Neural crest cell (in vitro differentiated cells): ENCODE measurements around the gene AIM2. TPM values are rescaled to one million over a fixed set of nuclear protein-coding genes. Genes with fewer than 3 reads are reported as not detected.

ENCODE experiments used
- DNase-seq: peaks from one replicate; pipeline ENCODE4 v3.0.0; 2021; ENCODE audit warnings: low read depth, mixed read lengths, low spot score
- H3K27ac Mint-ChIP-seq: one replicate; pipeline ENCODE4 v1.8.0; 2021; ENCODE audit warnings: mild to moderate bottlenecking, mixed read lengths; ENCODE audit not compliant: unreplicated experiment
- H3K27me3 Mint-ChIP-seq: 2 replicates; pipeline ENCODE4 v1.8.0; 2021; ENCODE audit warnings: low read depth, mild to moderate bottlenecking, mixed read lengths
- H3K36me3 Mint-ChIP-seq: 2 replicates; pipeline ENCODE4 v1.8.0; 2021; ENCODE audit warnings: low read depth, mild to moderate bottlenecking, mixed read lengths
- H3K4me1 Mint-ChIP-seq: 2 replicates; pipeline ENCODE4 v1.8.0; 2021; ENCODE audit warnings: mixed read lengths
- H3K4me3 Mint-ChIP-seq: one replicate; pipeline ENCODE4 v1.8.0; 2021; ENCODE audit warnings: mild to moderate bottlenecking, mixed read lengths
- H3K9me3 Mint-ChIP-seq: 2 replicates; pipeline ENCODE4 v1.8.0; 2021; ENCODE audit warnings: mixed read lengths
- total RNA-seq: library from RNA; stranded (reverse); gene quantifications from 2 replicates; pipeline ENCODE4 v1.2.1, GENCODE V29; 2021
- TF ChIP-seq, protein P1 (sequence below): fragments of 200-600 bp; sonication (generic); conservative IDR thresholded peaks from 2 replicates; pipeline ENCODE4 v1.5.0; 2021; ENCODE audit warnings: antibody characterized with exemption, mild to moderate bottlenecking

Gene AIM2
- total RNA-seq, 1 donor from 2014 or later = 5.7 TPM

DNA sequence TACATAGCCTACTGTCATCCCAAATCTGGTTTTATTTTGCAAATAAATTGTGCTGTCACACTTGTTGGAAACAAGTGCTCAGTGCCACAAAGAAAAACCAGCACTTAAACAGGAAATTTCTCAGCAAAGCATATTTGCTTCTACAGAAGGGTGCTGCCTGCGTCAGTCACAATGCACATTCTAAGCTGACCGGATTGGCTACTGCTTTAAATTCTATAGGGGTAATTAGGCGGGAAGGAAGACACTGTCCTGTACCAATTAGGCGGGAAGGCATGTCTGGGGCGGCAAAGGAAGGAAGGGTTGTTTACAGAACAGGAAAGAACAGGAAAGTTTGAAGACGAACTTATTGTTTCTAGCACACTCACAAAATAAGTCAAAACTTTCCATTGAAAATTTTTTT, 64.1 kb downstream of the AIM2 start:
- no peak overlapping the region for H3K27ac Mint-ChIP-seq
- no peaks in the 10 kb centered on the region for H3K27me3 Mint-ChIP-seq
- peaks cover 4% of the 10 kb centered on the region for H3K9me3 Mint-ChIP-seq
- peaks cover 13% of the 10 kb centered on the region for H3K4me1 Mint-ChIP-seq
- no peak for DNase-seq
- H3K4me3 Mint-ChIP-seq = no peak overlapping the region
- peaks cover 3% of the 10 kb centered on the region for H3K36me3 Mint-ChIP-seq
- TF ChIP-seq, protein P1, sequence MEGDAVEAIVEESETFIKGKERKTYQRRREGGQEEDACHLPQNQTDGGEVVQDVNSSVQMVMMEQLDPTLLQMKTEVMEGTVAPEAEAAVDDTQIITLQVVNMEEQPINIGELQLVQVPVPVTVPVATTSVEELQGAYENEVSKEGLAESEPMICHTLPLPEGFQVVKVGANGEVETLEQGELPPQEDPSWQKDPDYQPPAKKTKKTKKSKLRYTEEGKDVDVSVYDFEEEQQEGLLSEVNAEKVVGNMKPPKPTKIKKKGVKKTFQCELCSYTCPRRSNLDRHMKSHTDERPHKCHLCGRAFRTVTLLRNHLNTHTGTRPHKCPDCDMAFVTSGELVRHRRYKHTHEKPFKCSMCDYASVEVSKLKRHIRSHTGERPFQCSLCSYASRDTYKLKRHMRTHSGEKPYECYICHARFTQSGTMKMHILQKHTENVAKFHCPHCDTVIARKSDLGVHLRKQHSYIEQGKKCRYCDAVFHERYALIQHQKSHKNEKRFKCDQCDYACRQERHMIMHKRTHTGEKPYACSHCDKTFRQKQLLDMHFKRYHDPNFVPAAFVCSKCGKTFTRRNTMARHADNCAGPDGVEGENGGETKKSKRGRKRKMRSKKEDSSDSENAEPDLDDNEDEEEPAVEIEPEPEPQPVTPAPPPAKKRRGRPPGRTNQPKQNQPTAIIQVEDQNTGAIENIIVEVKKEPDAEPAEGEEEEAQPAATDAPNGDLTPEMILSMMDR = no peak

Other genes starting within 250 kb of the AIM2 start
- gene MNDA, start 245.4 kb downstream of the AIM2 start, total RNA-seq = not detected in 2 replicates
- gene PYHIN1, start 145.2 kb downstream of the AIM2 start, total RNA-seq = not detected in 2 replicates
- 4.9 and 6.3 TPM in 2 replicates for gene IFI16, start 66.9 kb downstream of the AIM2 start, total RNA-seq
- gene CADM3, start 94.8 kb upstream of the AIM2 start, total RNA-seq = 10.0 and 10.4 TPM in 2 replicates
- gene ACKR1, start 128.1 kb upstream of the AIM2 start, total RNA-seq = 0.98 and 1.1 TPM in 2 replicates
- not detected in 2 replicates for gene FCER1A, start 225.6 kb upstream of the AIM2 start, total RNA-seq